ENCODE results near the gene SORD.
"Not testable (repeated sequence)": the region's sequence is repeated elsewhere in the genome, so short reads cannot be mapped to it uniquely, and the experiment has no call there.

SORD gene

GRCh38 chr15:45062301-45062700 lies 39.3 kb downstream of the SORD start:
- not testable (repeated sequence) for DNase-seq (ENCODE audit: low read depth, low spot score)

GRCh38 chr15:45064386-45064785 lies 41.4 kb downstream of the SORD start:
- DNase-seq (ENCODE audit: low read depth, low spot score): peak; percentile 39

- peak; percentile 20 for DNase-seq (ENCODE audit: low read depth, low spot score)
These were observed 47.0 kb downstream of the SORD start for GRCh38 chr15:45069942-45070360.

GRCh38 chr15:45073602-45074001 lies 50.6 kb downstream of the SORD start:
- DNase-seq (ENCODE audit: low read depth, low spot score): not testable (repeated sequence)

- DNase-seq (ENCODE audit: low read depth, low spot score): not testable (repeated sequence)
These were observed 52.7 kb downstream of the SORD start for GRCh38 chr15:45075440-45076320.

GRCh38 chr15:45077391-45077790 lies 54.4 kb downstream of the SORD start:
- not testable (repeated sequence) for DNase-seq (ENCODE audit: low read depth, low spot score)

- not testable (repeated sequence) for DNase-seq (ENCODE audit: low read depth, low spot score)
These were observed 56.2 kb downstream of the SORD start for GRCh38 chr15:45079201-45079600.

GRCh38 chr15:45079628-45080246 lies 56.7 kb downstream of the SORD start:
- DNase-seq (ENCODE audit: low read depth, low spot score): not testable (repeated sequence)

GRCh38 chr15:45080593-45080992 lies 57.6 kb downstream of the SORD start:
- DNase-seq (ENCODE audit: low read depth, low spot score): not testable (repeated sequence)

GRCh38 chr15:45082412-45082811 lies 59.4 kb downstream of the SORD start:
- not testable (repeated sequence) for DNase-seq (ENCODE audit: low read depth, low spot score)

GRCh38 chr15:45083223-45083622 lies 60.2 kb downstream of the SORD start:
- DNase-seq (ENCODE audit: low read depth, low spot score): no peak

GRCh38 chr15:45084163-45084562 lies 61.2 kb downstream of the SORD start:
- no peak for DNase-seq (ENCODE audit: low read depth, low spot score)

- DNase-seq (ENCODE audit: low read depth, low spot score): no peak
These were observed 64.5 kb downstream of the SORD start for GRCh38 chr15:45087513-45087912.

- no peak for DNase-seq (ENCODE audit: low read depth, low spot score)
These were observed 66.1 kb downstream of the SORD start for GRCh38 chr15:45088801-45089711.

GRCh38 chr15:45089712-45090373 lies 66.8 kb downstream of the SORD start:
- DNase-seq (ENCODE audit: low read depth, low spot score): no peak

- no peak for DNase-seq (ENCODE audit: low read depth, low spot score)
These were observed 68.2 kb downstream of the SORD start for GRCh38 chr15:45091161-45091560.

GRCh38 chr15:45091576-45091975 lies 68.6 kb downstream of the SORD start:
- DNase-seq (ENCODE audit: low read depth, low spot score): no peak

GRCh38 chr15:45093013-45093412 lies 70.0 kb downstream of the SORD start:
- DNase-seq (ENCODE audit: low read depth, low spot score): no peak

GRCh38 chr15:45093622-45094357 lies 70.8 kb downstream of the SORD start:
- DNase-seq (ENCODE audit: low read depth, low spot score): no peak

GRCh38 chr15:45094358-45094730 lies 71.3 kb downstream of the SORD start:
- DNase-seq (ENCODE audit: low read depth, low spot score): no peak

GRCh38 chr15:45095661-45096060 lies 72.7 kb downstream of the SORD start:
- no peak for DNase-seq (ENCODE audit: low read depth, low spot score)

Data from astrocyte of the hippocampus (primary cell).